WERI-Rb-1 (cell line): Measurements from ENCODE around the gene RNPEP.

Source experiments
- DNase-seq: peaks from one replicate; pipeline ENCODE4 v3.0.0-alpha.2; 2020
- H3K27ac ChIP-seq: fragments of 250-450 bp; sonication (Bioruptor Pico); 2 replicates; pipeline ENCODE4 v1.5.1; 2020; ENCODE audit warnings: mild to moderate bottlenecking, moderate library complexity
- H3K27me3 ChIP-seq: fragments of 250-450 bp; sonication (Bioruptor Pico); 2 replicates; pipeline ENCODE4 v1.5.1; 2021; ENCODE audit warnings: mild to moderate bottlenecking, low read depth, moderate library complexity; ENCODE audit not compliant: insufficient read depth, severe bottlenecking
- H3K36me3 ChIP-seq: fragments of 250-450 bp; sonication (Bioruptor Pico); 2 replicates; pipeline ENCODE4 v1.5.1; 2020; ENCODE audit warnings: mild to moderate bottlenecking, moderate library complexity
- H3K4me3 ChIP-seq: 2 replicates; pipeline ENCODE4 v1.5.1; 2011; ENCODE audit warnings: low read depth, mild to moderate bottlenecking, control low read depth, low read length
- H3K9me3 ChIP-seq: fragments of 250-450 bp; sonication (Bioruptor Pico); 2 replicates; pipeline ENCODE4 v1.5.1; 2021; ENCODE audit warnings: mild to moderate bottlenecking, moderate library complexity; ENCODE audit not compliant: severe bottlenecking
- CTCF ChIP-seq: IDR thresholded peaks from 2 replicates; pipeline ENCODE4 v1.5.1; 2011; ENCODE audit warnings: low read depth, mild to moderate bottlenecking, control low read depth, inconsistent platforms, low read length

Gene RNPEP

GRCh38 chr1:201984446-201984845 lies 2.0 kb downstream of the RNPEP start:
- H3K36me3 ChIP-seq = peaks cover 48% of the 10 kb centered on the region
- H3K27me3 ChIP-seq = no peaks in the 10 kb centered on the region
- no peak for TF ChIP-seq CTCF
- H3K4me3 ChIP-seq = no peak overlapping the region
- no peak for DNase-seq
- H3K9me3 ChIP-seq = peaks cover 4% of the 10 kb centered on the region
- no peak overlapping the region; the same call in 1 of the 2 replicates for H3K27ac ChIP-seq

GRCh38 chr1:201985355-201985754 lies 2.9 kb downstream of the RNPEP start:
- no peak for DNase-seq
- H3K9me3 ChIP-seq = no peaks in the 10 kb centered on the region
- TF ChIP-seq CTCF = no peak
- peaks cover 57% of the 10 kb centered on the region for H3K36me3 ChIP-seq
- no peak overlapping the region for H3K27ac ChIP-seq
- H3K27me3 ChIP-seq = no peaks in the 10 kb centered on the region
- H3K4me3 ChIP-seq = no peak overlapping the region

- no peak overlapping the region for H3K27ac ChIP-seq
- peaks cover 78% of the 10 kb centered on the region for H3K36me3 ChIP-seq
- no peak for DNase-seq
- H3K9me3 ChIP-seq = no peaks in the 10 kb centered on the region
- TF ChIP-seq CTCF = no peak
- no peak overlapping the region for H3K4me3 ChIP-seq
- no peaks in the 10 kb centered on the region for H3K27me3 ChIP-seq
Measured at GRCh38 chr1:201988601-201989000, 6.2 kb downstream of the RNPEP start.

- TF ChIP-seq CTCF = no peak
- Histone ChIP-seq H3K4me3 (no peak overlapping the region), H3K27me3 (no peaks in the 10 kb centered on the region), H3K27ac (no peak overlapping the region), H3K36me3 (peaks cover 79% of the 10 kb centered on the region), H3K9me3 (no peaks in the 10 kb centered on the region)
- no peak for DNase-seq
Measured at GRCh38 chr1:201989354-201990128, 7.1 kb downstream of the RNPEP start.

GRCh38 chr1:201990427-201990826 lies 8.0 kb downstream of the RNPEP start:
- Histone ChIP-seq H3K9me3 (no peaks in the 10 kb centered on the region), H3K27ac (no peak overlapping the region), H3K27me3 (no peaks in the 10 kb centered on the region), H3K4me3 (no peak overlapping the region), H3K36me3 (peaks cover 78% of the 10 kb centered on the region)
- no peak for TF ChIP-seq CTCF
- no peak for DNase-seq
